ENCODE results near the gene PCDHGC5.

The PCDHGC5 gene

GRCh38 chr5:141484310-141484640 is 4.6 kb upstream of the PCDHGC5 start:
- 0 out of 2 replicates have a peak overlapping the region, but pooled peaks have one; percentile 10 for H3K27ac ChIP-seq
- TF ChIP-seq CTCF (IDR thresholded peaks at IDR 0.05) (no peak), ZFX (IDR thresholded peaks at IDR 0.05; ENCODE audit: borderline replicate concordance) (no peak)

DNA sequence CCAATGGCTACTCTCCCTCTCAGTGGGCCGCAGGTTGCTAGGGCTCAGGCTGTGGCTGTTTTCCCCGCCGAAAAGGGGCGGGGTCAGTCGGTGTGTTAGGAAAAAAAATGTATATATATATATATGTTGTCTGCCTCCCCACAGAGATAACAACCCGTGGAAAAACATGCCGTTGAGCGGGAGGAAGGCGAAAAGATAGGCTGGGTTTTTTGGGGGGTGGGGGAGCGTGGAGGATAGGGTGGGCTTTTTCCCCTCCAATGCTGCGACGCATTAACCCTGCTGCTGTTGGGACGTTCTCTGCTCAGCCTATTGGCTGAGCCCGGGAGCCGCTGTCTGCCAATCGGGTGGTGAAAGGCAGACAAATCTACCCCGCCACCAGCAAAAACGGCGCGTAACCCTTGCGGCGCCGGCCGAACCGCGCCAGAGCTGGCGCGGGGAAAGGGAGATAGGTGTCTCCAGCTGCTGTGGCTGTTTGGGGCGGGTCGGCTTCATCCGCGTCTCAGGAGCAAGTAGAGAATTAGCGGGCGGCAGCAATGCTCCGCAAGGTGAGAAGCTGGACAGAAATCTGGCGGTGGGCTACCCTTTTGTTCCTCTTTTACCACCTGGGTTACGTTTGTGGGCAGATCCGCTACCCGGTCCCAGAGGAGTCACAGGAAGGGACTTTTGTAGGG is 4.1 kb upstream of the PCDHGC5 start, which contains the start of gene PCDHGC4:
Gene PCDHGC4 (plus strand): TSS at position 390 of the 671 bp plus-strand sequence. CDS start 144 bp downstream, at position 534.
- H3K27ac ChIP-seq = 0 out of 2 replicates have a peak within 1 kb of the TSS, but pooled peaks have one; percentile 10

GRCh38 chr5:141485321-141486055 is 3.4 kb upstream of the PCDHGC5 start:
- no peak for TF ChIP-seq ZFX (IDR thresholded peaks at IDR 0.05; ENCODE audit: borderline replicate concordance)
- TF ChIP-seq CTCF (IDR thresholded peaks at IDR 0.05) = no peak

More for the DNA sequence above, 4.1 kb upstream of the PCDHGC5 start, which contains the start of gene PCDHGC4:
- no peak for TF ChIP-seq ZFX (IDR thresholded peaks at IDR 0.05; ENCODE audit: borderline replicate concordance)
- no peak for TF ChIP-seq CTCF (IDR thresholded peaks at IDR 0.05)

GRCh38 chr5:141486091-141486490 is 2.8 kb upstream of the PCDHGC5 start:
- H3K27ac ChIP-seq = no peak overlapping the region
- no peak for TF ChIP-seq ZFX (IDR thresholded peaks at IDR 0.05; ENCODE audit: borderline replicate concordance)

More at GRCh38 chr5:141485321-141486055, 3.4 kb upstream of the PCDHGC5 start:
- H3K27ac ChIP-seq = no peak overlapping the region

- TF ChIP-seq ZFX (IDR thresholded peaks at IDR 0.05; ENCODE audit: borderline replicate concordance) = no peak
- no peak for TF ChIP-seq CTCF (IDR thresholded peaks at IDR 0.05)
- no peak overlapping the region for H3K27ac ChIP-seq
Observed at GRCh38 chr5:141487131-141487530, 1.8 kb upstream of the PCDHGC5 start.

DNA sequence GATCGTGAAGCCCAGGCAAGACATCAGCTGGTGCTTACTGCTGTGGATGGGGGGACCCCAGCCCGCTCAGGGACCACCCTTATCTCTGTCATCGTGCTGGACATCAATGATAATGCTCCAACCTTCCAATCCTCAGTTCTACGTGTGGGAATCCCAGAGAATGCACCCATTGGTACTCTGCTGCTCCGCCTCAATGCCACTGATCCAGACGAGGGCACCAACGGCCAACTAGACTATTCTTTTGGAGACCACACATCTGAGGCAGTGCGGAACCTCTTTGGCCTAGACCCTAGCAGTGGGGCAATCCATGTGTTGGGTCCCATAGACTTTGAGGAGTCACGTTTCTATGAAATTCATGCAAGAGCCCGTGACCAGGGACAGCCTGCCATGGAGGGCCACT is 960 bp downstream of the PCDHGC5 start:
- no peak overlapping the region for H3K27ac ChIP-seq
- no peak for TF ChIP-seq CTCF (IDR thresholded peaks at IDR 0.05)
- no peak for TF ChIP-seq ZFX (IDR thresholded peaks at IDR 0.05; ENCODE audit: borderline replicate concordance)

- no peak for TF ChIP-seq CTCF (IDR thresholded peaks at IDR 0.05)
- no peak for TF ChIP-seq ZFX (IDR thresholded peaks at IDR 0.05; ENCODE audit: borderline replicate concordance)
- H3K27ac ChIP-seq = no peak overlapping the region
Observed at GRCh38 chr5:141490271-141490670, 1.4 kb downstream of the PCDHGC5 start.

Data from 22Rv1 (cell line).